HG03378 (cell line): ENCODE data around the gene NCAPG2.
"Not testable (repeated sequence)": the region's sequence is repeated elsewhere in the genome, so short reads cannot be mapped to it uniquely, and the experiment has no call there.

Experiments
- ATAC-seq: cut with Tn5 transposase; IDR thresholded peaks from one replicate; pipeline ENCODE4 v1.9.1; 2021; ENCODE audit warnings: mild to moderate bottlenecking, moderate library complexity; ENCODE audit not compliant: unreplicated experiment

NCAPG2 gene

GRCh38 chr7:158710651-158711102 lies 6.1 kb upstream of the NCAPG2 start:
- peak; percentile 71 for ATAC-seq

GRCh38 chr7:158707610-158708009 lies 3.0 kb upstream of the NCAPG2 start:
- no peak for ATAC-seq

- no peak for ATAC-seq
Observed at GRCh38 chr7:158706710-158707590, 2.3 kb upstream of the NCAPG2 start.

- no peak for ATAC-seq
Observed at GRCh38 chr7:158706273-158706704, 1.7 kb upstream of the NCAPG2 start.

GRCh38 chr7:158705234-158705850 lies 738 bp upstream of the NCAPG2 start:
- ATAC-seq: no peak

GRCh38 chr7:158703679-158704523 lies 703 bp downstream of the NCAPG2 start:
- not testable (repeated sequence) for ATAC-seq

- no peak for ATAC-seq
Observed at GRCh38 chr7:158702944-158703343, 1.7 kb downstream of the NCAPG2 start.

- no peak for ATAC-seq
Observed at GRCh38 chr7:158702196-158702595, 2.4 kb downstream of the NCAPG2 start.

GRCh38 chr7:158700008-158700407 lies 4.6 kb downstream of the NCAPG2 start:
- ATAC-seq: no peak

- ATAC-seq: no peak
Observed at GRCh38 chr7:158699341-158699740, 5.3 kb downstream of the NCAPG2 start.

- ATAC-seq: no peak
Observed at GRCh38 chr7:158698657-158699195, 5.9 kb downstream of the NCAPG2 start.

GRCh38 chr7:158697597-158697996 lies 7.0 kb downstream of the NCAPG2 start:
- ATAC-seq: not testable (repeated sequence)

- ATAC-seq: peak; percentile 82
Observed at GRCh38 chr7:158695726-158696452, 8.7 kb downstream of the NCAPG2 start.

- ATAC-seq: no peak
Observed at GRCh38 chr7:158695056-158695455, 9.5 kb downstream of the NCAPG2 start.

GRCh38 chr7:158694650-158695049 lies 10.0 kb downstream of the NCAPG2 start:
- no peak for ATAC-seq

GRCh38 chr7:158689488-158689887 lies 15.1 kb downstream of the NCAPG2 start:
- no peak for ATAC-seq

- ATAC-seq: no peak
Observed at GRCh38 chr7:158687406-158687805, 17.2 kb downstream of the NCAPG2 start.

- ATAC-seq: no peak
Observed at GRCh38 chr7:158685693-158686092, 18.9 kb downstream of the NCAPG2 start.

GRCh38 chr7:158684329-158684728 lies 20.3 kb downstream of the NCAPG2 start:
- no peak for ATAC-seq

- ATAC-seq: no peak
Observed at GRCh38 chr7:158683541-158683940, 21.1 kb downstream of the NCAPG2 start.
